HCT116 (cell line): ENCODE results near the gene RPF1. TPM values are rescaled to one million over a fixed set of nuclear protein-coding genes. Genes with fewer than 3 reads are reported as not detected.

Source experiments
- ATAC-seq: fragments of 200-7000 bp; cut with Tn5 transposase; 2 replicates; pipeline ENCODE4 v1.9.1; 2020; ENCODE audit warnings: mild to moderate bottlenecking, moderate library complexity
- BruUV-seq: library from RNA; stranded (reverse); fragments of 400-500 nt; replicated peaks from 2 replicates; lab custom pipeline; 2021; lab: Mats Ljungman, UMichigan
- CTCF ChIA-PET: fragments of 300-600 bp; sonication (Branson Sonifier 250); formaldehyde crosslinking; loops from one replicate; lab custom pipeline; 2021; ENCODE audit warnings: antibody characterized with exemption; lab: Charles Lee
- POLR2A ChIA-PET: fragments of 300-600, 350-600 bp; sonication (Branson Sonifier 250); formaldehyde crosslinking; loops from one replicate; lab custom pipeline; 2021; ENCODE audit warnings: antibody characterized with exemption; lab: Charles Lee
- RAD21 ChIA-PET, 2 experiments: fragments of 300-600 bp; sonication (Branson Sonifier 250); formaldehyde crosslinking; loops; one replicate each; lab custom pipeline; 2023; ENCODE audit warnings: low total read pairs in 2 of 2; ENCODE audit not compliant: uncharacterized antibody in 2 of 2, unreplicated experiment in 2 of 2, low non-redundant PET in 1 of 2; lab: Charles Lee
- DNase-seq: peaks from one replicate; pipeline ENCODE4 v3.0.0-alpha.2; 2010; ENCODE audit warnings: low read depth, low spot score
- H2AFZ ChIP-seq: fragments of 200-600 bp; shearing (Covaris generic), sonication (generic); 2 replicates; pipeline ENCODE4 v1.6.1; 2017; ENCODE audit warnings: low read depth, mixed run types, mixed read lengths, antibody characterized with exemption, low read length; ENCODE audit not compliant: poor library complexity, severe bottlenecking
- H3K27ac ChIP-seq: 2 replicates; pipeline ENCODE4 v1.5.1; 2012; ENCODE audit warnings: low read depth, low read length
- H3K27me3 ChIP-seq: fragments of 200-600 bp; sonication (generic); 2 replicates; pipeline ENCODE4 v1.6.1; 2016; ENCODE audit warnings: mixed run types, low read length, mixed read lengths; ENCODE audit not compliant: insufficient read depth
- H3K36me3 ChIP-seq, 2 experiments: fragments of 200-500 bp in 1 of 2; fragments of 200-600 bp in 1 of 2; sonication (Bioruptor generic) in 1 of 2; sonication (generic) in 1 of 2; 2 replicates each; pipeline versions ENCODE4 v1.5.1 to v1.6.1; 2014 to 2016; ENCODE audit warnings: low read length in 2 of 2, inconsistent platforms in 1 of 2, mixed read lengths in 1 of 2, mixed run types in 1 of 2; ENCODE audit not compliant: insufficient read depth in 2 of 2, control insufficient read depth in 1 of 2
- H3K4me1 ChIP-seq, 2 experiments: fragments of 200-600 bp in 1 of 2; sonication (generic) in 1 of 2; 2 replicates each; pipeline versions ENCODE4 v1.5.1 to v1.6.1; 2012 to 2017; ENCODE audit warnings: low read length in 2 of 2, inconsistent platforms in 1 of 2, mild to moderate bottlenecking in 1 of 2, mixed read lengths in 1 of 2, mixed run types in 1 of 2, moderate library complexity in 1 of 2; ENCODE audit not compliant: insufficient read depth in 2 of 2, control insufficient read depth in 1 of 2
- H3K4me2 ChIP-seq: fragments of 200-600 bp; sonication (generic); 2 replicates; pipeline ENCODE4 v1.6.1; 2017; ENCODE audit warnings: mixed run types, low read length, mixed read lengths
- H3K4me3 ChIP-seq, 2 experiments: fragments of 200-600 bp in 1 of 2; sonication (generic) in 1 of 2; replicated peaks in 1 of 2; 2 replicates each; pipeline ENCODE4 v1.5.1; 2011 to 2016; ENCODE audit warnings: low read length in 2 of 2, control low read depth in 1 of 2, low read depth in 1 of 2, mild to moderate bottlenecking in 1 of 2, mixed read lengths in 1 of 2, mixed run types in 1 of 2
- H3K79me2 ChIP-seq: fragments of 200-600 bp; sonication (generic); 2 replicates; pipeline ENCODE4 v1.6.1; 2017; ENCODE audit warnings: mild to moderate bottlenecking, mixed run types, low read length, moderate library complexity, mixed read lengths; ENCODE audit not compliant: insufficient read depth
- H3K9ac ChIP-seq: fragments of 200-600 bp; sonication (generic); 2 replicates; pipeline ENCODE4 v1.6.1; 2016; ENCODE audit warnings: low read length, mixed read lengths
- H3K9me2 ChIP-seq: fragments of 200-600 bp; sonication (generic), shearing (Covaris generic); 2 replicates; pipeline ENCODE4 v1.6.1; 2017; ENCODE audit warnings: mixed run types, mild to moderate bottlenecking, moderate library complexity; ENCODE audit not compliant: insufficient read depth
- H3K9me3 ChIP-seq, 2 experiments: fragments of 200-500 bp in 1 of 2; fragments of 200-600 bp in 1 of 2; sonication (Bioruptor generic) in 1 of 2; sonication (generic) in 1 of 2; 2 replicates each; pipeline ENCODE4 v1.6.1; 2014 to 2017; ENCODE audit warnings: low read length in 2 of 2, mixed read lengths in 2 of 2, inconsistent platforms in 1 of 2, low read depth in 1 of 2, mild to moderate bottlenecking in 1 of 2, mixed run types in 1 of 2, moderate library complexity in 1 of 2; ENCODE audit not compliant: control insufficient read depth in 1 of 2, insufficient read depth in 1 of 2
- H4K20me1 ChIP-seq: fragments of 200-600 bp; sonication (generic), shearing (Covaris generic); 2 replicates; pipeline ENCODE4 v1.6.1; 2017; ENCODE audit warnings: mixed run types, mild to moderate bottlenecking, moderate library complexity; ENCODE audit not compliant: insufficient read depth
- CBX3 ChIP-seq: IDR thresholded peaks from 2 replicates; pipeline ENCODE4 v1.6.1; 2012; ENCODE audit warnings: low read depth
- CEBPB ChIP-seq: IDR thresholded peaks from 2 replicates; pipeline ENCODE4 v1.6.1; 2012; ENCODE audit warnings: low read depth
- EGR1 ChIP-seq: IDR thresholded peaks from 2 replicates; pipeline ENCODE4 v1.6.1; 2012; ENCODE audit warnings: low read depth
- ELF1 ChIP-seq: IDR thresholded peaks from 2 replicates; pipeline ENCODE4 v1.6.1; 2012; ENCODE audit warnings: low read depth, borderline replicate concordance
- EZH2 ChIP-seq: fragments of 200-600 bp; sonication (generic); IDR thresholded peaks from 2 replicates; pipeline ENCODE4 v1.6.1; 2017; ENCODE audit warnings: antibody characterized with exemption, mixed run types
- EZH2phosphoT487 ChIP-seq: fragments of 200-600 bp; IDR thresholded peaks from 2 replicates; pipeline ENCODE4 v1.6.1; 2018; ENCODE audit warnings: antibody characterized with exemption, borderline replicate concordance
- FOSL1 ChIP-seq: IDR thresholded peaks from 2 replicates; pipeline ENCODE4 v1.6.1; 2012; ENCODE audit warnings: low read depth
- JUND ChIP-seq: IDR thresholded peaks from 2 replicates; pipeline ENCODE4 v1.6.1; 2012
- POLR2A ChIP-seq: IDR thresholded peaks from 2 replicates; pipeline ENCODE4 v1.7.0; 2011; ENCODE audit warnings: borderline replicate concordance; ENCODE audit not compliant: insufficient read depth, insufficient read length; ENCODE audit errors: extremely low read depth
- RAD21 ChIP-seq: IDR thresholded peaks from 2 replicates; pipeline ENCODE4 v1.6.1; 2012; ENCODE audit warnings: low read depth, mild to moderate bottlenecking
- SIN3A ChIP-seq: IDR thresholded peaks from 2 replicates; pipeline ENCODE4 v1.6.1; 2012; ENCODE audit warnings: low read depth
- SP1 ChIP-seq: IDR thresholded peaks from 2 replicates; pipeline ENCODE4 v1.6.1; 2012; ENCODE audit warnings: low read depth
- SRF ChIP-seq: IDR thresholded peaks from 2 replicates; pipeline ENCODE4 v1.6.1; 2012; ENCODE audit warnings: low read depth
- TCF7L2 ChIP-seq: IDR thresholded peaks from 2 replicates; pipeline ENCODE4 v1.7.0; 2011; ENCODE audit warnings: borderline replicate concordance, inconsistent platforms; ENCODE audit not compliant: insufficient read depth, insufficient read length; ENCODE audit errors: extremely low read depth
- YY1 ChIP-seq: IDR thresholded peaks from 2 replicates; pipeline ENCODE4 v1.6.1; 2011; ENCODE audit warnings: low read length, low read depth, moderate library complexity, mild to moderate bottlenecking; ENCODE audit not compliant: insufficient replicate concordance; ENCODE audit errors: extremely low read depth
- ZFX ChIP-seq: fragments of 450-650 bp; IDR thresholded peaks from 2 replicates; pipeline ENCODE4 v1.6.1; 2017
- ZNF274 ChIP-seq: fragments of 200-500 bp; sonication (Bioruptor generic); IDR thresholded peaks from 2 replicates; pipeline ENCODE4 v1.6.1; 2014; ENCODE audit warnings: mild to moderate bottlenecking, low read depth, low read length, inconsistent platforms
- intact Hi-C: fragments of 100-400 bp; cut with micrococcal nuclease; formaldehyde crosslinking; loops from 2 replicates; pipeline ENCODE4 v1.10.0; 2022
- total RNA-seq: library from RNA; stranded (reverse); gene quantifications from one replicate; pipeline ENCODE4 v1.2.1, GENCODE V29; 2021; ENCODE audit not compliant: unreplicated experiment
- TF ChIP-seq, protein P1 (sequence below): IDR thresholded peaks from 2 replicates; pipeline ENCODE4 v1.6.1; 2012; ENCODE audit warnings: low read depth
- TF ChIP-seq, protein P2 (sequence below): IDR thresholded peaks from 2 replicates; pipeline ENCODE4 v1.6.1; 2012
- TF ChIP-seq, protein P3 (sequence below), 3 experiments: fragments of 200-600 bp in 1 of 3; sonication (generic) in 1 of 3; IDR thresholded peaks in 2 of 3; conservative IDR thresholded peaks in 1 of 3; 2 replicates each; pipeline ENCODE4 v1.5.1; 2012 to 2017; ENCODE audit warnings: low read depth in 2 of 3, low read length in 2 of 3, antibody characterized with exemption in 1 of 3, borderline replicate concordance in 1 of 3, control low read depth in 1 of 3, mild to moderate bottlenecking in 1 of 3, mixed read lengths in 1 of 3, mixed run types in 1 of 3, moderate library complexity in 1 of 3; ENCODE audit not compliant: insufficient read depth in 1 of 3

The RPF1 gene
- total RNA-seq, 1 experiment from 2014 or later: 86.9 TPM

DNA sequence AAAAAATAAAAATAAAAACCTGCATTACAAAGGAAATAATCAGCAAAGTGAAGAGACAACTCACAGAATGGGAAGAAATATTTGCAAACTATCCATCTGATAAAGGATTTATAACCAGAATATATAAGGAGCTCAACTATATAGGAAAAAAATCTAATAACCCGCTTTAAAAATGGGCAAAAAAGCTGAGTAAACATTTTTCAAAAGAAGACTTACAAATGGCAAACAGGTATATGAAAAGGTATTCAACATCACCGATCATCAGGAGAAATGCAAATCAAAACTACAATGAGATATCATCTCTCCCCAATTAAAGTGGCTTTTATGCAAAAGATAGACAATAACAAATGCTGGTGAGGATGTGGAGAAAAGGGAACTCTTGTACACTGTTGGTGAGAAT is 31.1 kb downstream of the RPF1 start:
- CTCF ChIA-PET: no interaction called here
- Histone ChIP-seq H3K27ac (no peak overlapping the region), H3K4me1 (peaks cover 7 to 9% of the 10 kb centered on the region in 2 experiments), H4K20me1 (no peaks in the 10 kb centered on the region), H3K9me3 (peaks cover 0 to 9% of the 10 kb centered on the region in 2 experiments; a peak in 2 of 4 replicates), H3K9me2 (no peaks in the 10 kb centered on the region), H3K9ac (no peak overlapping the region), H3K4me2 (no peak overlapping the region), H3K27me3 (no peaks in the 10 kb centered on the region), H3K36me3 (no peaks in the 10 kb centered on the region), H3K4me3 (no peak overlapping the region), H3K79me2 (peaks cover 19% of the 10 kb centered on the region), H2AFZ (no peak overlapping the region)
- POLR2A ChIA-PET: no interaction called here
- intact Hi-C loops: no loop called here
- ATAC-seq: no peak
- RAD21 ChIA-PET: no interaction called here
- BruUV-seq: no TSS peak
- no peak for DNase-seq
- no peak for TF ChIP-seq CEBPB
- no peak for TF ChIP-seq SIN3A
- no peak for TF ChIP-seq FOSL1
- no peak for TF ChIP-seq CBX3
- TF ChIP-seq, protein P1, sequence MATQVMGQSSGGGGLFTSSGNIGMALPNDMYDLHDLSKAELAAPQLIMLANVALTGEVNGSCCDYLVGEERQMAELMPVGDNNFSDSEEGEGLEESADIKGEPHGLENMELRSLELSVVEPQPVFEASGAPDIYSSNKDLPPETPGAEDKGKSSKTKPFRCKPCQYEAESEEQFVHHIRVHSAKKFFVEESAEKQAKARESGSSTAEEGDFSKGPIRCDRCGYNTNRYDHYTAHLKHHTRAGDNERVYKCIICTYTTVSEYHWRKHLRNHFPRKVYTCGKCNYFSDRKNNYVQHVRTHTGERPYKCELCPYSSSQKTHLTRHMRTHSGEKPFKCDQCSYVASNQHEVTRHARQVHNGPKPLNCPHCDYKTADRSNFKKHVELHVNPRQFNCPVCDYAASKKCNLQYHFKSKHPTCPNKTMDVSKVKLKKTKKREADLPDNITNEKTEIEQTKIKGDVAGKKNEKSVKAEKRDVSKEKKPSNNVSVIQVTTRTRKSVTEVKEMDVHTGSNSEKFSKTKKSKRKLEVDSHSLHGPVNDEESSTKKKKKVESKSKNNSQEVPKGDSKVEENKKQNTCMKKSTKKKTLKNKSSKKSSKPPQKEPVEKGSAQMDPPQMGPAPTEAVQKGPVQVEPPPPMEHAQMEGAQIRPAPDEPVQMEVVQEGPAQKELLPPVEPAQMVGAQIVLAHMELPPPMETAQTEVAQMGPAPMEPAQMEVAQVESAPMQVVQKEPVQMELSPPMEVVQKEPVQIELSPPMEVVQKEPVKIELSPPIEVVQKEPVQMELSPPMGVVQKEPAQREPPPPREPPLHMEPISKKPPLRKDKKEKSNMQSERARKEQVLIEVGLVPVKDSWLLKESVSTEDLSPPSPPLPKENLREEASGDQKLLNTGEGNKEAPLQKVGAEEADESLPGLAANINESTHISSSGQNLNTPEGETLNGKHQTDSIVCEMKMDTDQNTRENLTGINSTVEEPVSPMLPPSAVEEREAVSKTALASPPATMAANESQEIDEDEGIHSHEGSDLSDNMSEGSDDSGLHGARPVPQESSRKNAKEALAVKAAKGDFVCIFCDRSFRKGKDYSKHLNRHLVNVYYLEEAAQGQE: no peak
- no peak for TF ChIP-seq EGR1
- no peak for TF ChIP-seq YY1
- TF ChIP-seq TCF7L2: no peak
- TF ChIP-seq ZFX: no peak
- no peak for TF ChIP-seq EZH2
- TF ChIP-seq, protein P2, sequence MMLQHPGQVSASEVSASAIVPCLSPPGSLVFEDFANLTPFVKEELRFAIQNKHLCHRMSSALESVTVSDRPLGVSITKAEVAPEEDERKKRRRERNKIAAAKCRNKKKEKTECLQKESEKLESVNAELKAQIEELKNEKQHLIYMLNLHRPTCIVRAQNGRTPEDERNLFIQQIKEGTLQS: no peak
- no peak for TF ChIP-seq ZNF274
- no peak for TF ChIP-seq SRF
- no peak for TF ChIP-seq RAD21
- no peak for TF ChIP-seq ELF1
- no peak for TF ChIP-seq POLR2A
- TF ChIP-seq, protein P3, sequence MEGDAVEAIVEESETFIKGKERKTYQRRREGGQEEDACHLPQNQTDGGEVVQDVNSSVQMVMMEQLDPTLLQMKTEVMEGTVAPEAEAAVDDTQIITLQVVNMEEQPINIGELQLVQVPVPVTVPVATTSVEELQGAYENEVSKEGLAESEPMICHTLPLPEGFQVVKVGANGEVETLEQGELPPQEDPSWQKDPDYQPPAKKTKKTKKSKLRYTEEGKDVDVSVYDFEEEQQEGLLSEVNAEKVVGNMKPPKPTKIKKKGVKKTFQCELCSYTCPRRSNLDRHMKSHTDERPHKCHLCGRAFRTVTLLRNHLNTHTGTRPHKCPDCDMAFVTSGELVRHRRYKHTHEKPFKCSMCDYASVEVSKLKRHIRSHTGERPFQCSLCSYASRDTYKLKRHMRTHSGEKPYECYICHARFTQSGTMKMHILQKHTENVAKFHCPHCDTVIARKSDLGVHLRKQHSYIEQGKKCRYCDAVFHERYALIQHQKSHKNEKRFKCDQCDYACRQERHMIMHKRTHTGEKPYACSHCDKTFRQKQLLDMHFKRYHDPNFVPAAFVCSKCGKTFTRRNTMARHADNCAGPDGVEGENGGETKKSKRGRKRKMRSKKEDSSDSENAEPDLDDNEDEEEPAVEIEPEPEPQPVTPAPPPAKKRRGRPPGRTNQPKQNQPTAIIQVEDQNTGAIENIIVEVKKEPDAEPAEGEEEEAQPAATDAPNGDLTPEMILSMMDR (IDR thresholded peaks at IDR 0.05 in 2 of 3, conservative IDR thresholded peaks at IDR 0.05 in 1 of 3; ENCODE audit: borderline replicate concordance in 1 of 3, insufficient read depth in 1 of 3, low read depth in 2 of 3, low read length in 2 of 3): no peak
- no peak for TF ChIP-seq EZH2phosphoT487
- no peak for TF ChIP-seq SP1
- TF ChIP-seq JUND: no peak
